T-helper 2 cell treated with Interferon-gamma antibody and Interleukin-4, amounts not matched to agents 100 ng/mL and 5 ng/mL, for 36 hours (primary cell): ENCODE data around the gene FLRT2. TPM values are rescaled to one million over a fixed set of nuclear protein-coding genes. Genes with fewer than 3 reads are reported as not detected.

Source experiments
- intact Hi-C: fragments of 100-400 bp; cut with micrococcal nuclease; formaldehyde crosslinking; loops from one replicate; pipeline ENCODE4 v1.15.1; 2023
- total RNA-seq: library from RNA; stranded (reverse); gene quantifications from 2 replicates; pipeline ENCODE4 v1.2.3, GENCODE V29; 2022

FLRT2 gene, protein sequence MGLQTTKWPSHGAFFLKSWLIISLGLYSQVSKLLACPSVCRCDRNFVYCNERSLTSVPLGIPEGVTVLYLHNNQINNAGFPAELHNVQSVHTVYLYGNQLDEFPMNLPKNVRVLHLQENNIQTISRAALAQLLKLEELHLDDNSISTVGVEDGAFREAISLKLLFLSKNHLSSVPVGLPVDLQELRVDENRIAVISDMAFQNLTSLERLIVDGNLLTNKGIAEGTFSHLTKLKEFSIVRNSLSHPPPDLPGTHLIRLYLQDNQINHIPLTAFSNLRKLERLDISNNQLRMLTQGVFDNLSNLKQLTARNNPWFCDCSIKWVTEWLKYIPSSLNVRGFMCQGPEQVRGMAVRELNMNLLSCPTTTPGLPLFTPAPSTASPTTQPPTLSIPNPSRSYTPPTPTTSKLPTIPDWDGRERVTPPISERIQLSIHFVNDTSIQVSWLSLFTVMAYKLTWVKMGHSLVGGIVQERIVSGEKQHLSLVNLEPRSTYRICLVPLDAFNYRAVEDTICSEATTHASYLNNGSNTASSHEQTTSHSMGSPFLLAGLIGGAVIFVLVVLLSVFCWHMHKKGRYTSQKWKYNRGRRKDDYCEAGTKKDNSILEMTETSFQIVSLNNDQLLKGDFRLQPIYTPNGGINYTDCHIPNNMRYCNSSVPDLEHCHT
- total RNA-seq: not detected in 2 replicates

DNA sequence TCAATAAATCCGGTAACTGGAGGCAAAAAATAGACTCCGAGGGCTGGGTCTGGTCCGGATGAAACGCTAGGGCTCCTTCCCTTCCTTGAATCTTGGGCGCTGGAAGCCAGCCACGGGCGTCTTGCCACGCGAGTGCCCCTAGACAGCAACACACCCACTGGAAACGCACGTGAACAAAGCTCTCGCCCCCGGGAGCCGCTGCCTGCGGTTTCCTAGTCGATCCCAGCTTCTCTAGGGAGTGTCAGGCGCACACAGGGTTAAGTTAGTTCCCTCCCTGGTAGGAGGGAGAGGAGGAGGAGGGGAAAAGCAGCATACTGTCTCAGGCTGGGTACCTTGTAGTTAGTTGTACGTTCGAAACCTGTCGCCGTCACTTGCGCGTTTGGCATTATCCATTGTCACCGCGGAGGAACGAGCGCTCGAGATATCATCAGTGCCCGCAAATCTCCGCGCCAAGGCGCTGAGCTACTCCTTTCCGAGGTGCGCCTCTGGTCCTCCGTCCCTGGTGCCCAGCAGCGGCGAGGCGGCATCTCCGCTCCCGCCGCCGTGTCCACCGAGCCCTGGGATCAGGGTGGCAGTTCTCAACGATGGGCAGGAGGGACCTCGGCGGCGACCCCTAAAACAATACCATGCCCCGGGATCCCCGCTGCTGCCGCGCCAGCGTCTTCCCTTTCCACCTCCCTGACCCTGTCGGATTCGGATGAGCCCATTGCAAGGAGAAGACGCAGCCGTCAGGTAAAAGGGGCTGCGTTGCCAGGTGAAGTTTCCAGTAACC is at the start of gene FLRT2:
TSS of gene FLRT2 (plus strand) at position 342 of the 772 bp plus-strand sequence. CDS start 91,371 bp downstream, outside the sequence.
- intact Hi-C loops: no loop called here

DNA sequence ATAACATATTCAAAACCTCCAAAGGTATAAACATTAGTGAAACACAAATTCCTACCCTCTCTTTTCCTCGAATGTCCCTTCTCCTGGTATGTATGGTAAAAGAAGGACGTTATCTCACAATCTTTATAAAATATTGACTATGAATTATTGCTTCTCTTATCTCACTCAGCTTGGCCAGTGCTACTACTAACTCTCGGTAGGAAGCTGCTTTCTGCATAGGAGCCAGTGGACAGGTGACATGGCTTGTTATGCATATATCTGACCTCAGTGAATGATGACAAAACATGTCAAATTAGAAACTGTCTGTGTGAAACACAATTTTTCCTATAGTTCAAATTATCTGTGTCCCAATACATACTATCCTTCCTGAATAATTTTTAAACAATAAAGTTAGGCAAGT is 48.5 kb upstream of the FLRT2 start:
- intact Hi-C loops: no loop called here

DNA sequence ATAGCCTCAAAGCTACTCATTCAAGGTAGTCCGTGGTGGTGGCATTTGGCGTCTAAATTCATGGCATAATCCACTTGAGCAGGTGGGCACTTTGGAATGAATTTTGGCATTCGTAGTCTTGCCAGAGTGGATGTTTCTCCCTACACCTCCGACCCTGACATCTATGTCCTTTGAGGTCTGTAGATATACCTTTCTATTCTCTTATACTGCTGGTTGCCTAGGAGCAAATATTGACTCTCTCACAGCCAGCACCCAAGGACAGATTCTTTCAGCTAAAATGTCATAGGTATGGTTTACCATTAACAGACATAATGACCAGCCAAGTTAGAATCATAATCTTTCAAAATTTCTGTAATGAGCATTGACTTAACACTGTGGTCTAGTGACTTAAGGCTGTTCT is 47.4 kb upstream of the FLRT2 start:
- intact Hi-C loops: no loop called here

DNA sequence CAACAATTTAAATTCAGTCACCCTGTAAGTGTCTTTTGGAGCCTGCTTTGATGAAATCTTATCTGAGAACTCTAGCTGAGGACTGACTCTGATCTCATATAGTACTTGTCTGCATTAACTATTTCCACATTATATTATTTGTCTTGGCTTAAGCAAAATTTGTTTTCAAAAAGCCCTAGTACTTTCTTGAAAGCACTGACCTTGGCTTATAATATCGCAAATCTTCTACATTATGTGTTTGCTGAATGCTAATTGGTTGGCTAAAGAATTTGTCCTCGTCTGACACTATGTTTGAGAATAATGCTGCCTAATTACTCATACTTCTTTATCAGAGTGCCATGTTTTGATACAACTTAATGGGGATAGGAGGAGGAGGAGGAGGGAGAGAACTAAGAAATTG is 46.9 kb upstream of the FLRT2 start:
- intact Hi-C loops: no loop called here

DNA sequence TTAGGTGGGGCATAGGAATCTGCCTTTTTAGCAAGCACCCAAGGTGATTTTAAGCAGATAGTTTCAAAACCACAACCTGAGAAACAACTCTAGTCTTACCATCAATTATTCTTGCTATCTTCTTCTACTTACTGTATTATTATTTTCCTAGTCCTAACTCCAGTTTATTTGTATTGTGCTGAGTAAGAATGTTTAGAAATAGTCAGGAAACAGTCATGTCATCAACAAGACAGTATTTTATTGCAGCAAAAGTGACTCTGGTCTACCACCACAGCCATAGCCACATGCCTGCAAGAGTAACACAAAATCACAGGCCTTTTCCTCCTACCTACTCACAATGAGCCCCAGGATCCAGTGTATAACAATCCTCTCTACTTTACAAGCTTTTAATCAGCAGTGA is 46.3 kb upstream of the FLRT2 start:
- intact Hi-C loops: no loop called here

DNA sequence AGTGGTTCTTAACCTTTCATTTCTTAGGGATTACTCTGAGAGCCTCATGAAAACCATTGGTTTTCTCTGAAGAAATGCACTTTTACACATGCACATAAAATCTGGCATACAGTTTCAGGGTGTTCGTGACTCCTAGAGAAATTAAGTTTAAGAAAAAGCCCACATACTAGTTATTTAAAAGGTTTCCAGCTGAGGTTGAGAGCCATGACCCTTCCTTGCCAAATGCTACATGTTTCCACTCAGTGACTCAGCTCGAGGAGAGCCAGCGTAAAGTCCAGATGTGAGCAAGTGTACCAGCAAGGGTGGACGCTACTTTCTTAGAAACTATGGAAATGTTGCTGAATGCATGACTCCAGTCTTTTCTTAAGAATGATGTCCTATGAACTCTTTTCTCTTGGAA is 42.7 kb upstream of the FLRT2 start:
- intact Hi-C loops: no loop called here

DNA sequence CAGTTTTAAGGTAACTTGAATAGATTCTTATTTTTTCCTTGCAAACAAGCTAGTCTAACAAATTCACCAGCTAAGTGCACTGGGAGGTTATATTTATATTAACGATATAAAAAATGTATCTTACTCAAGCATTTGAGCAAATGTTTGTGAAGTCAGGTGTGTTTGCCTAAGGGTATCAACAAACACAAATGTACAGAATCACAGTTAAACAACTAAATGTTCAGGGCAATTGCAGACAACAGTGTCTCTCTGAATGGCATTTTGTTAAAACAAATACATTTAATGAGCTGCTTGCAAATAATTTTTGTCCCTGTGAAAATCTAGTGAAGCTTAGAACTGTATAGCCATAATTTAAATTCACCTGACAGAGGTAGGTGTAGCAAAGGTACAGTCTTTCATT is 28.2 kb upstream of the FLRT2 start:
- intact Hi-C loops: no loop called here

DNA sequence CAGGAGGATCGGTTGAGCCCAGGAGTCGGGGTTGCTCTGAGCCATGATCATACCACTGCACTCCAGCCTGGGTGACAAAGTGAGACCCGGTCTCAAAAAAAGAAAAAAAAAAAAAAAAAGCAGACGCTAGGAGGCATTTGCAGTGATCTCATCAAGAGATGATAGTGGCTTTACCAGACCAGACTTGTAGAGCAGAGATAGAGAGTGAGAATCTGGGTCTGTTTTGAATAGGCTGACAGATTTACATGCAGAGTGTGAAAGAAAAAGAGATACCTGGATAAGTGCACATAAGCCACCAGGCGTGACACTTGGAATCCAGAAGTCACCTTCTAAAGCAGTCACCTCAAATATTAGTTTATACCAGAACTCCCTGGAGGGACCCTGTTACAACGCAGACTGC is 21.1 kb upstream of the FLRT2 start:
- intact Hi-C loops: no loop called here

DNA sequence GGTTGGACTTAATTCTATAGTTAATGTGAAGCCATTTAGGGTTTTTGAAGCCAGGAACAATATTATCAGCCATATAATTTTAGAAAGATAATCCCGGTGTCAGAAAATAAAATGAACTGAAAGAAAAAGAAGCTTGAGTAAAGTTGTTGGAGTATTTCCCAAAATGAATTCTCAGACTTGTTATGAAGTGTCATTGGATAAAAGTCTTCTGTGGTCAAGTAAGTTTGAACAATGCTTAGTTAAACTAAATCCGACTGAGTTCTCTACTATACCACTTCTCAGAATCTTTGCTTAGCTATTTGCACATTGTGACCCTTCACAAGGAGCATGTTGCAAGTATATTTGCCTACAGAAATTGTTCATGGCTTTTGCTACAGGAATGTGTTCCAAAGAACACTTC is 17.5 kb upstream of the FLRT2 start:
- intact Hi-C loops: no loop called here

DNA sequence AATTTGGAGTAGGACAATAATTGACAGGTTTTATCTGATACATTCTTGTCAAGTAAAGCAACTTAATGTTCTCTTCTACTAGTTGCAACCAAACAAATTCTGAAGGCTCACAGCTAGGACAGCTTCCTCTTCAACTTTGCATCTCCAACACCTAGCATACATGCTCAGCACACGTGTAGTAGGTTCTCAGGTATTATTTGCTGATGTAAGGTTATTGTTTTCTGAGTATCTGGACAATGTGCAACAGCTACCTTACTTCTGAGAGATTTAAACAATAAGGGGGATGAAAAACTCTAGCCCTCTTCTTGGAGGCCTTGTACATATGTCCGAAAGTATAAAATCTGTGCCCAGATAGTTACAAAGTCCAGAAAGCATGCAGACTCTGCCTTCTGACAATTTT is 15.5 kb upstream of the FLRT2 start:
- intact Hi-C loops: no loop called here

DNA sequence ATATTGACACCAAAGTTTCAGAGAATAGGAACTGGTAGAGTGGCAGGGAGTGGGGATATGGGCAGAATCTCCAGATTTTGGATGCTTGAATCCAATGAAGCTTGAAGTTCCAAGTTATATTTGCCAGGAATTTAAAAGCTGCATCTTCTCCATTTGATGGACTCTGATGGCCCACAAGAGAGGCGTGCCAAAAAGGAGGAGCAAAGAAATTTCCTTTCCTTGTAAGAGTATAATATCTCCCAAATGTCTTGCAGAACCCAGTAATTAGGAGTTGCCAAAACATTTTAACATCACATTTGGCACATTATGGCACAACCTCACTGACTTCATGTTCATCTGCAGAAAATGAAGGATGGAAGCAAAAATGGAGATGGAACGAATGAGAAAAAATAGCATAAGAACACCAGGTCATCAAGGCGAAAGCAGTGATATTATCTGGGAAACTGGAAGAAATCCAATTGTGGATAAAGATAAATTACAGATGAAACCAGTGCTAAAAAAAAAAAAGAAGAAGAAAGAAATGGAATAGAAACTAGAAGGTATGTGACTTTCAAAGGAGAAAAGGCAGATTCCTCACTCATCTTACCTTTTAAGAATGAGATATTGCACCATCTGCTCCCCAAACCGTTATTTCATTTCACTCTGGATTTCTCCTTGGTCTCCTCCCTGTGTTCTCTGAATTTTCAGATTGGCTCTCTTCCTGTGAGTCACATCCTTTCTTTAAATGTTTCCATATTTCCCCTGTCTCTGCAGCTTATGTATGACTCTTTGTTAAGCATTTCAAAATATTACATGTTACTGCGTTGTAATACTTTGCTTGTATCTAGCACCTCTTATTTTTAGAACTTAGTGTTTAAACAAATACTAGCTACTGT is 13.5 kb upstream of the FLRT2 start:
- intact Hi-C loops: no loop called here

DNA sequence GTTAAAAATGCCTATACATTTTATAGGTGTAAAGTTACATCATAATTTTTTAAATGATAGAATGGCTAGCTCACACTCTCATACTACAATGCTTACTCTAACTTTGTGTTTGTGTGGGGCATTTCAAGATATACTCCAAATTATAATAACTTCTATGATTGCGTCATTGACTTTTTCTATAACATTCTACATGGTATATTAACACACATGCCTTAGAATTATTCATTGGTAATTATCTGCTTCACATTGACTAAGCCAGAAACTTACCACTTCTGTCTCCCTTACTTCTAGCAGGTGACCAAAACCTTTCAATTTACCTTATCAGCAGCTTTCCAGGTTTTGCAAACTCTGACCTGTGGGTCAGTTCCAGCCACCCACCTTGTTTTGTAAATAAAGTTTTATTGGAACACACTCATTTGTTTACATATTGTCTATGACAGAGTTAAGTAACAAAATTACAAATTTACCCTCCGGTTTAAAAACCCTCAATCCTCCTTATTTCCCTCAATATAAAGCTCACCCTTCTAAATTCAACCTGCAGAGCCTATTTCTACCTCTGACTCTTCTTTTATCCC is 12.7 kb upstream of the FLRT2 start:
- intact Hi-C loops: no loop called here

DNA sequence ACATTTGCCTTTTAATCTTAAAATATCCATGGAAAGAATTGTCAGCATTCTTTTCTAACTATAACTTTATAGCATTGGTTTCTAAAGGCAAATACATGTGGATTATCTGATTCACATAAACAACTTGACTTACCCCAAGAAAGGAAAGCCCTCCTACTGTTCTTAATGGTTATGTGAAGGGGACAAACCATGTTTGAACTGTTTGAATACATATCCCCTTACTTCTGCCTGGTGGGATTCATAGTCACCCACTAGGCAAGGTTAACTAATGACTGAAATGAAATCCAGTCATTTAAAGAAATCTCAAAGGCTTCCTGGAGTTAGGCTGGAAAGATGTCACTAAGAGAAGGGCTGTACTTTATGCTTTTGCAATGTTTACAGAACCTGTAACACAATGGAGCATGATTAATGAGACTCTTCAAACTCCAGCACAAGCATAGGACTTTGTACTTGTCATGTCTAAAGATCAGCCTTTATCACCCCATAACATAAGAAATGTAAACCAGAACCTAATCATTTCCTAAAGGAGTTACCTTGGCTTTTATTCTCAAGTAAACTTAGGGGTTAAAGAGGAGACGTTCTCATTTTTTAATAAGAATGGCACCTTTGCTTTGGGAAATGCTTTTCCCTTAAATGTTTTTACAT is 10.2 kb upstream of the FLRT2 start:
- intact Hi-C loops: no loop called here

DNA sequence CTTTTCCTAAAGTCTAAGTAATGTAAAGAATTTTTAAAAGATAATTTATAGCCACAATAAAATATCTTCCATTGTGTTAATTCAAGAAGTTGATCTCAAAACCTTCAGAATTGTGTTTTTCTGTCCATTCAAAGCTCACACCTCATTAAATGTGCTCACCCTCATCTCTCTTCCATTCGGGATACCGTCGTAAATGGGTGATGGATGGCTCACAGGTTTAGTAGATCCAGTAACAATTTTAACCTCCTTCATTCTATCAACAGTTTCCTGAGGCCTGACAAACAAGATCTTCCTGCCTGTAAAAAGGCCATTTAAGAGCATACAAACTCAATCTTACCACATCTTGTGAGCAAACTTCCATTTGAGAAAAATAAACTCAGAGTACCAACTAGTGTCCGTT is 9.4 kb upstream of the FLRT2 start:
- intact Hi-C loops: no loop called here

DNA sequence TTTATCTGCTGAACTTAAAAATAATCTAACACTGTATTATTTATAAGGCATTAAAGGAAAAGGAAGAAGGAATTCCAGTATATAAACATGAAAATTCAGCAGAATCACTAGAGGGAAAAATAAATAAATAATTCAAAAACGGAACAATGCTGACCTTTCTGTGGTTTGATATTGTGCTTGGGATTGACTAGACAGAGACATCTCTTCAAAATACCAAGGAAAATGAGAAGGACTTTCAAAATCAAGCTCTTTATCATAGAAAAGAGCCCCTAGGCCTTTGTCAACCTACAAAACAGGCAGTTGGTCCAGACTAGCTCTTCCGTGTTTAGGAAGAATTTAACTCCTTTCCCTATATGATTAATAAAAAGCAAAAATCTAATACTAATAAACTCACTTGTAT is 6.3 kb upstream of the FLRT2 start:
- intact Hi-C loops: no loop called here

DNA sequence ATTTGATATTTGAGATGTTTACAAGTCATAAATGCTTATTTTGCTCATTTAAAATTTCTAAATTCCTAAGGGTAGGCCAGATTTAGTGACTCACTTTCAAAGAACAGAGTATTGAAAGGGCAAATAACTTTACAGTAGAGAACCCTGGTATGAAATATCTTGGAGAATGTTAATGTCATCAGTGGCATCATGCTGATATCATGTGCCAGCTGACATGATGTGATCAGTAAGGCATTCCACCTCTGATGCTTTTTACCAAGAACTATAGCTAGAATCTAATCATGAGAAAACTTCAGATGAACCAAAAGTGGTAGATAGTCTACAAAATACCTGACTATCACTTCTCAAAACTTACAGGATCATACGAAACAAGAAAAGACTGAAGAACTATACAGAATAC is 2.9 kb upstream of the FLRT2 start:
- intact Hi-C loops: no loop called here

DNA sequence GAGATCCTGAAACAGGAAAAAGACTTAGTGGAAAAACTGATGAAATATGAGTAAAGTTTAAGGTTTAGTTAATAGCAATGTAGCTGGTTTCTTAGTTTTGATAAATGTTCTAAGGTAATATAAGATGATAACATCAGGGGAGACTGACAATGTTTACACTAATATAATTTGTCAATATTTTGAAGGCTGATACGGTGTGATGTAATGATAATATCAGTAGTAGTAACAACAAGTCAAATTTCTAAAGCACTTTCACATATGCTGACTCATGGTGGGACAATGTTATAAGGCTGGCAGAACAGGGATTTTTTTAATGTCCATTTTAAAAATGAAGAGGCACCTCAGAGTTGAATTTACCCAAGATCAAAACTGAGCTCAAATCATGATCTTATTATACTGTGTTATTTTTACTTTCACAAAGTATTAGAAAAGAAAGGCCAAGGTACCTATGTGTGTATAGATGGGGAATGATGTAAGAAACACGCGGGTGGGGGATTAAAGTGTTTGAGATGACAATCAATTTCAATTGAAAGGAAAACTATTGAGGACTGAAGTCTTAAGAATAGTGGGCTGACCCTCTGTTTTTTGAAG is 2.4 kb upstream of the FLRT2 start:
- intact Hi-C loops: no loop called here

DNA sequence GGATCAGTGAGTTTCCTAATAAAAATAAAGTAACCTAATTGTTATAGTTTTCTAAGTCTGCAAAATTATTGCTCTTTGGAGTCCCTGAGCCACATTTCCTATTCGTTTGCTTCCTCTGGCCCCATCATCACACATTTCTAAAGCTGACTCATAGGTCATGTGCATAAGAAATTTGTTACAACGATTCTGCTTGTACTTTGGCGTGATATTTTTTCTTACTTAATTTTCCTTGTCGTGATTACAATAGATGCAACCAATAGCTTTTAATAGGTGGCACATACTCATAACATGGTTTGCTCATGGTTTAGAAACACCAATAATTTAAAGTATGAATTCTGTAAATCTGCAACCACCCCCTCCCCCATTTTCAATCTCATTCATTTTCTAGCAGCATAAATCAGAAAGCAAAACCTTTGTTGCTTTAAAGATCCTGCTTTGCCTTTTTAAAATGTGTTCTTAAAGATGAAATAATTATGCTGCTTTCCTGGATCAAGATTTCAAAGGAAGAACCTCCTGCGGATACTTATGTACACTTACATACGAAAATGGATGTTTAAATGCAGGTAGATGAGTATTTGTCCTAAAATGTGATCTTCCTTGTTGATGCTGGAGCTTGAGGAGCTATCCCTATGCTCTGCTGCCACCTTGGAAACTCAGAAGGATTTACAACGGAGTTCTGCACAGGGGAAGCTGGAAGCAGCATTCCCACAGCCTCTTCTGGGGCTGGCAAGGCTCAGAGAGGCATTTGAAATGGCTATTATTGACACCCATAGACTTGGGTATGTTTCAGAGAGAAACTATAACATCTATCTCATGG is 1.7 kb upstream of the FLRT2 start:
- intact Hi-C loops: no loop called here
